K562 (cell line): ENCODE results near the gene BGN. TPM values are rescaled to one million over a fixed set of nuclear protein-coding genes. Genes with fewer than 3 reads are reported as not detected.

Experiments
- ATAC-seq: fragments of 200-7000 bp; cut with Tn5 transposase; 3 replicates; pipeline ENCODE4 v1.9.1; 2020; ENCODE audit warnings: moderate library complexity
- BruUV-seq: library from RNA; stranded (reverse); fragments of 400-500 nt; replicated peaks from 2 replicates; lab custom pipeline; 2021; lab: Mats Ljungman, UMichigan
- CTCF ChIA-PET: fragments of 300-600 bp; formaldehyde crosslinking; extraction: SDS; loops from one replicate; lab custom pipeline; 2021; ENCODE audit warnings: low intra/inter-chr PET ratio; lab: Yijun Ruan, JAX
- POLR2A ChIA-PET: fragments of 300-600, 350-650 bp; sonication (Branson Sonifier 250); formaldehyde crosslinking; extraction: SDS; loops from one replicate; lab custom pipeline; 2021; ENCODE audit warnings: antibody characterized with exemption, inconsistent platforms; lab: Yijun Ruan, JAX
- DNase-seq, 4 experiments: peaks; one replicate each; pipeline versions ENCODE4 v3.0.0 to v3.0.0-alpha.2; 2011 to 2018; ENCODE audit warnings: low spot score in 3 of 4, mixed read lengths in 3 of 4; ENCODE audit errors: extremely low read depth in 1 of 4
- FAIRE-seq: peaks from 2 replicates; lab custom pipeline; 2011; peaks lifted over from hg19 to GRCh38; lab: Jason Lieb, UNC
- H2AFZ ChIP-seq: 2 replicates; pipeline ENCODE4 v1.6.0; 2011; ENCODE audit warnings: low read depth, low read length, control low read depth, inconsistent platforms
- H3K27ac ChIP-seq: fragments of 200-600 bp; 3 replicates; pipeline ENCODE4 v1.8.0; 2011; ENCODE audit warnings: low read depth, mild to moderate bottlenecking, control low read depth, inconsistent platforms, low read length, moderate library complexity, mixed read lengths; ENCODE audit errors: extremely low read depth
- H3K27me3 ChIP-seq, 2 experiments: fragments of 300-600 bp in 1 of 2; 2 replicates in 1 of 2; 3 replicates in 1 of 2; pipeline versions ENCODE4 v1.6.0 to v1.8.0; 2011; ENCODE audit warnings: inconsistent platforms in 2 of 2, low read length in 2 of 2, mild to moderate bottlenecking in 1 of 2, mixed read lengths in 1 of 2, moderate library complexity in 1 of 2; ENCODE audit not compliant: control insufficient read depth in 2 of 2, insufficient read depth in 2 of 2
- H3K36me3 ChIP-seq: fragments of 300-600 bp; 3 replicates; pipeline ENCODE4 v1.8.0; 2011; ENCODE audit warnings: mild to moderate bottlenecking, low read length, inconsistent platforms; ENCODE audit not compliant: control insufficient read depth, insufficient read depth
- H3K4me1 ChIP-seq, 2 experiments: fragments of 200-600 bp in 1 of 2; replicated peaks in 1 of 2; 2 replicates in 1 of 2; 3 replicates in 1 of 2; pipeline versions ENCODE4 v1.5.1 to v1.8.0; 2011; ENCODE audit warnings: inconsistent platforms in 2 of 2, low read length in 2 of 2, mild to moderate bottlenecking in 1 of 2, mixed read lengths in 1 of 2, moderate library complexity in 1 of 2; ENCODE audit not compliant: control insufficient read depth in 2 of 2, insufficient read depth in 2 of 2
- H3K4me2 ChIP-seq: 2 replicates; pipeline ENCODE4 v1.6.1; 2011; ENCODE audit warnings: low read length, control low read depth, inconsistent platforms, mixed read lengths; ENCODE audit not compliant: insufficient read depth
- H3K4me3 ChIP-seq: fragments of 200-600 bp; sonication (generic), shearing (Covaris generic); 2 replicates; pipeline ENCODE4 v1.5.1; 2016; ENCODE audit warnings: control low read depth, inconsistent platforms
- H3K79me2 ChIP-seq: fragments of 200-600 bp; 3 replicates; pipeline ENCODE4 v1.8.0; 2011; ENCODE audit warnings: low read length, inconsistent platforms; ENCODE audit not compliant: control insufficient read depth, insufficient read depth
- H3K9ac ChIP-seq, 2 experiments: 2 replicates each; pipeline versions ENCODE4 v1.6.0 to v1.6.1; 2011; ENCODE audit warnings: low read depth in 2 of 2, low read length in 2 of 2, control low read depth in 1 of 2, inconsistent platforms in 1 of 2, mild to moderate bottlenecking in 1 of 2, mixed read lengths in 1 of 2; ENCODE audit not compliant: insufficient read depth in 1 of 2
- H3K9me1 ChIP-seq: one replicate; pipeline ENCODE4 v1.6.0; 2011; ENCODE audit warnings: inconsistent platforms, mild to moderate bottlenecking, low read length, moderate library complexity; ENCODE audit not compliant: control insufficient read depth, insufficient read depth
- H3K9me3 ChIP-seq: replicated peaks from 2 replicates; pipeline ENCODE4 v1.5.1; 2011; ENCODE audit warnings: low read depth, low read length, inconsistent platforms; ENCODE audit not compliant: control insufficient read depth, insufficient read depth
- H4K20me1 ChIP-seq: replicated peaks from 2 replicates; pipeline ENCODE4 v1.6.1; 2011; ENCODE audit warnings: low read length, inconsistent platforms, mixed read lengths; ENCODE audit not compliant: control insufficient read depth, insufficient read depth
- CLOCK ChIP-seq: fragments of 250-450 bp; sonication (Bioruptor Pico); IDR thresholded peaks from 2 replicates; pipeline ENCODE4 v1.4.0; 2020; ENCODE audit warnings: mild to moderate bottlenecking, moderate library complexity, borderline replicate concordance
- FOXA3 ChIP-seq, 2 experiments: fragments of 450-650 bp in 1 of 2; sonication (generic) in 1 of 2; formaldehyde crosslinking; IDR thresholded peaks in 1 of 2; conservative IDR thresholded peaks in 1 of 2; 2 replicates each; pipeline versions ENCODE4 v1.4.0 to v1.8.0; 2020 to 2022; ENCODE audit warnings: mild to moderate bottlenecking in 2 of 2, missing genetic modification reagents in 1 of 2
- HLTF ChIP-seq: fragments of 450-650 bp; IDR thresholded peaks from 2 replicates; pipeline ENCODE4 v1.6.1; 2016
- MCM7 ChIP-seq, 2 experiments: fragments of 450-650 bp; IDR thresholded peaks; 2 replicates each; pipeline ENCODE4 v1.6.1; 2016 to 2018
- MTF1 ChIP-seq: fragments of 250-450 bp; sonication (Bioruptor Pico); IDR thresholded peaks from 2 replicates; pipeline ENCODE4 v1.9.0; 2021; ENCODE audit warnings: moderate library complexity, mild to moderate bottlenecking, inconsistent platforms, borderline replicate concordance
- POLR2AphosphoS2 ChIP-seq: IDR thresholded peaks from 2 replicates; pipeline ENCODE4 v1.6.1; 2012; ENCODE audit warnings: low read length, improper control_type of control experiment
- PYGO2 ChIP-seq: fragments of 450-650 bp; IDR thresholded peaks from 2 replicates; pipeline ENCODE4 v1.6.1; 2016; ENCODE audit warnings: mild to moderate bottlenecking, missing genetic modification characterization, moderate library complexity, missing compliant biosample characterization
- SIRT6 ChIP-seq: IDR thresholded peaks from one replicate; pipeline ENCODE4 v1.6.1; 2012; ENCODE audit warnings: low read depth, mild to moderate bottlenecking, control low read depth, inconsistent platforms, low read length, moderate library complexity
- SMC3 ChIP-seq: conservative IDR thresholded peaks from 2 replicates; pipeline ENCODE4 v1.6.1; 2011; ENCODE audit warnings: low read depth, low read length, improper control_type of control experiment; ENCODE audit not compliant: insufficient read depth
- ZBTB2 ChIP-seq: fragments of 450-650 bp; IDR thresholded peaks from 2 replicates; pipeline ENCODE4 v1.6.1; 2016; ENCODE audit warnings: antibody characterized with exemption
- ZNF395 ChIP-seq: fragments of 200-800 bp; sonication (Bioruptor generic); IDR thresholded peaks from 2 replicates; pipeline ENCODE4 v1.6.1; 2017; ENCODE audit warnings: missing genetic modification characterization, missing compliant biosample characterization
- ZNF507 ChIP-seq: conservative IDR thresholded peaks from 2 replicates; pipeline ENCODE4 v1.6.1; 2017; ENCODE audit warnings: missing genetic modification characterization, missing compliant biosample characterization
- ZNF644 ChIP-seq: fragments of 200-800 bp; sonication (Bioruptor generic); IDR thresholded peaks from 2 replicates; pipeline ENCODE4 v1.6.1; 2016; ENCODE audit warnings: low read depth, missing genetic modification characterization, missing compliant biosample characterization
- ZNF766 ChIP-seq: fragments of 200-800 bp; sonication (Bioruptor generic); conservative IDR thresholded peaks from 2 replicates; pipeline ENCODE4 v1.6.1; 2016; ENCODE audit warnings: missing genetic modification characterization, missing compliant biosample characterization
- WGBS: fragments of 100-300 bp; shearing (Covaris generic); methylation state at CpG from one replicate; pipeline ENCODE4 v1.1.6; 2016; ENCODE audit warnings: low coverage, mixed read lengths; ENCODE audit not compliant: insufficient coverage; ENCODE audit errors: missing lambda C conversion rate; 5-methylcytosine and 5-hydroxymethylcytosine counted together
- in situ Hi-C: fragments of 300-500 bp; cut with MboI; formaldehyde crosslinking; loops from 4 replicates; pipeline ENCODE4 v1.15.0; 2018; ENCODE audit warnings: inconsistent platforms, mixed read lengths
- intact Hi-C: fragments of 100-400 bp; cut with micrococcal nuclease; formaldehyde crosslinking; loops from 2 replicates; pipeline ENCODE4 v1.14.2; 2022
- polyA plus RNA-seq, 8 experiments: library from polyadenylated mRNA; depleted of rRNA in 4 of 8; stranded (reverse) in 5 of 8; unstranded in 3 of 8; fragments of >200 nt; fragmentation: Nextera tagmentation in 2 of 8; fragmentation: Illumina TruSeq in 1 of 8; extraction: Ambion mirVana in 2 of 8; extraction: Trizol in 1 of 8; gene quantifications; 2 replicates each; pipeline versions ENCODE4 v1.2.1 to v1.2.3, GENCODE V29; 2011 to 2014; ENCODE audit warnings: inconsistent platforms in 1 of 8, missing spikeins in 1 of 8
- total RNA-seq, 7 experiments: library from RNA; depleted of rRNA in 6 of 7; stranded (reverse); fragments of >200 nt in 6 of 7; fragmentation: Illumina TruSeq in 2 of 7; extraction: Trizol in 2 of 7; gene quantifications; 2 replicates each; pipeline versions ENCODE4 v1.2.1 to v1.2.3, GENCODE V29; 2011 to 2021; ENCODE audit warnings: low replicate concordance in 1 of 7
- TF ChIP-seq, protein P1 (sequence below): sonication (generic); formaldehyde crosslinking; IDR thresholded peaks from 2 replicates; pipeline ENCODE4 v1.8.0; 2022; ENCODE audit warnings: mild to moderate bottlenecking, missing genetic modification reagents

BGN gene
- total and polyA plus RNA-seq, 9 of the 15 experiments (the other 6 are each of a cell fraction or from before 2014, with no cell fraction given), result 0.11 TPM; not detected in 8

- Histone ChIP-seq H3K27me3 (no peaks in the 10 kb centered on the region), H3K79me2 (no peaks in the 10 kb centered on the region), H3K4me3 (no peak overlapping the region), H3K27ac (no peak overlapping the region), H3K36me3 (peaks cover 25% of the 10 kb centered on the region; the same call in 2 of the 3 replicates), H2AFZ (no peak overlapping the region), H3K9ac (no peak overlapping the region), H3K4me1 (peaks cover 0 to 41% of the 10 kb centered on the region in 2 experiments; a peak in 2 of 5 replicates), H3K9me1 (no peaks in the 10 kb centered on the region), H4K20me1 (no peaks in the 10 kb centered on the region), H3K4me2 (no peak overlapping the region), H3K9me3 (no peaks in the 10 kb centered on the region)
- intact Hi-C loops, result no loop called here
- TF ChIP-seq SMC3 (no peak), ZBTB2 (no peak), ZNF644 (no peak), FOXA3 (CRISPR knock-in tag; conservative IDR thresholded peaks at IDR 0.05 in 1 of 2, IDR thresholded peaks at IDR 0.05 in 1 of 2) (no peak), SIRT6 (no peak), PYGO2 (no peak), POLR2AphosphoS2 (no peak), ZNF766 (CRISPR knock-in tag) (no peak), CLOCK (CRISPR knock-in tag) (no peak), ZNF395 (CRISPR knock-in tag) (no peak), ZNF507 (no peak), MTF1 (CRISPR knock-in tag) (no peak), HLTF (no peak), MCM7 (IDR thresholded peaks at IDR 0.05) (no peak)
- TF ChIP-seq, protein P1, sequence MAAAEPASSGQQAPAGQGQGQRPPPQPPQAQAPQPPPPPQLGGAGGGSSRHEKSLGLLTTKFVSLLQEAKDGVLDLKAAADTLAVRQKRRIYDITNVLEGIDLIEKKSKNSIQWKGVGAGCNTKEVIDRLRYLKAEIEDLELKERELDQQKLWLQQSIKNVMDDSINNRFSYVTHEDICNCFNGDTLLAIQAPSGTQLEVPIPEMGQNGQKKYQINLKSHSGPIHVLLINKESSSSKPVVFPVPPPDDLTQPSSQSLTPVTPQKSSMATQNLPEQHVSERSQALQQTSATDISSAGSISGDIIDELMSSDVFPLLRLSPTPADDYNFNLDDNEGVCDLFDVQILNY, result no peak
- no peak for DNase-seq
- ChIA-PET CTCF (no interaction called here), POLR2A (interaction anchor here (0.7 to 0.9 kb wide), 2 partner anchors 19 to 31 kb away, joined by 3 to 4 read pairs; no protein-coding TSS in a partner anchor)
- FAIRE-seq, result no peak
- BruUV-seq, result no TSS peak
- in situ Hi-C loops, result no loop called here
- WGBS, result 70% methylated on average over 4 of the region's 8 CpGs
- ATAC-seq, result no peak
These were observed 47.2 kb upstream of the BGN start for GRCh38 chrX:153447581-153447960.
